HCT116 (cell line): ENCODE results near the gene RAB37.

Experiments
- CTCF ChIP-seq, 3 experiments: fragments of 200-600 bp in 1 of 3; sonication (generic) in 1 of 3; IDR thresholded peaks in 2 of 3; conservative IDR thresholded peaks in 1 of 3; 2 replicates each; pipeline ENCODE4 v1.5.1; 2012 to 2017; ENCODE audit warnings: low read depth in 2 of 3, low read length in 2 of 3, antibody characterized with exemption in 1 of 3, borderline replicate concordance in 1 of 3, control low read depth in 1 of 3, mild to moderate bottlenecking in 1 of 3, mixed read lengths in 1 of 3, mixed run types in 1 of 3, moderate library complexity in 1 of 3; ENCODE audit not compliant: insufficient read depth in 1 of 3
- POLR2A ChIP-seq: IDR thresholded peaks from 2 replicates; pipeline ENCODE4 v1.7.0; 2011; ENCODE audit warnings: borderline replicate concordance; ENCODE audit not compliant: insufficient read depth, insufficient read length; ENCODE audit errors: extremely low read depth
- POLR2AphosphoS5 ChIP-seq: IDR thresholded peaks from 2 replicates; pipeline ENCODE4 v1.6.1; 2011; ENCODE audit warnings: mild to moderate bottlenecking, low read depth, low read length, moderate library complexity

- TF ChIP-seq CTCF (IDR thresholded peaks at IDR 0.05 in 2 of 3, conservative IDR thresholded peaks at IDR 0.05 in 1 of 3; ENCODE audit: borderline replicate concordance in 1 of 3, insufficient read depth in 1 of 3, low read depth in 2 of 3, low read length in 2 of 3) = no peak
- no peak for TF ChIP-seq POLR2A
- TF ChIP-seq POLR2AphosphoS5 = no peak
Observed at GRCh38 chr17:74734256-74734655, 2.8 kb upstream of the RAB37 start.
